Endometrial microvascular endothelial cells (primary cell): ENCODE results near the gene CHST12. TPM values are rescaled to one million over a fixed set of nuclear protein-coding genes. Genes with fewer than 3 reads are reported as not detected.
"Not testable (repeated sequence)": the region's sequence is repeated elsewhere in the genome, so short reads cannot be mapped to it uniquely, and the experiment has no call there.

ENCODE experiments used
- in situ Hi-C: cut with HindIII; loops from 2 replicates; pipeline ENCODE4 v1.10.0; 2017; ENCODE audit warnings: low sequenced_read_pairs, low pct_unique_long_range_greater_than_20kb; ENCODE audit errors: inconsistent ontology term
- total RNA-seq: library from RNA; depleted of rRNA; stranded (reverse); fragments of >200 nt; gene quantifications from one replicate; pipeline ENCODE4 v1.2.3, GENCODE V29; 2015; ENCODE audit errors: inconsistent ontology term

The CHST12 gene
- total RNA-seq, 1 donor from 2014 or later = 11.9 TPM

- in situ Hi-C loops = no loop called here
Measured at GRCh38 chr7:2398506-2398905, 4.9 kb upstream of the CHST12 start.

DNA sequence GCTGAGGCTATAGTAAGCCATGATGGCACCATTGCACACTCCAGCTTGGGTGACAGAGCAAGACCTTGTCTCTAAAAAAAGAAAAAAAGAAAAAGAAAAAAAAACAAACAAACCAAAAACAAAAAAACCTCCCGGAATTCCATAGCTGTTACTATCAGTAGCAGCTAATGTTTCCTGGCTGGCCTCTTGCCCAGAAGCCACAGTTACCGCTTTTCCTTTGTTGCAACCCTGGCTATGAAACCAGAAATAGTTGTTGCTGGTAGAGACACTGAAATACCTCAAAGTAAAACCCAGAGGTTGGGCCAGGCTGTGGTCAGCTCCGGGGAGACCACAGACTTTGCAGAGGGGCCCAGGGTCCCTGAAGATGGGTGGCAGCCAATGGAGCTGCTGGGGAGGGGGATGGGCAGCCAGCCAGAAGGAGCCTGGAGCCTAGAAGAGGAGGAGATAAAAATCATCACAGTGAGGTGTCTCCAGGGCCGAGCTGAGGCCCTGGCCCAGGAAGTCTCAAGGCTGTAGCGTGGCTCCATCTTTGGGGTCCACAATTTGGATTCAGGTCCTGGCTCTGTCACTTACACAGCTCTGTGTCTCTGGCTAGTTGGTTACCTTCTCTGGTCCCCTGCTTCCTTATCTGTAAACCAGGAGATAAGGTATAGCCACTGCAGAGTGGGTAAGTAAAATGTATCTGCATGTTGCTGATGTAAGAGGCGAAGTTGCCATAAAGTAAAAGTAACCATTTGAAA lies 3.4 kb upstream of the CHST12 start:
- in situ Hi-C loops = no loop called here

DNA sequence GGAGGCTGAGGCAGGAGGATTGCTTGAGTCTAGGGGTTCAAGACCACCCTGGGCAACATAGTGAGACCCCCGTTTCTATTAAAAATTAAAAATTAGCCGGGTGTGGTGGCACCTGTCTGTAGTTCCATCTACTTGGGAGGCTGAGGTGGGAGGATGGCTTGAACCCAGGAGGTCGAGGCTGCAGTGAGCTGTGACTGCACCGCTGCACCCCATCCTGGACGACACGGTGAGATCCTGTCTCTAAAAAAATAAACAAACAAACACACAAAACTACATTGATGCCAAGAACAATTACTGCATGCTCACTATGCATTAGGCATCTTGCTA lies 761 bp upstream of the CHST12 start:
- in situ Hi-C loops = no loop called here

- in situ Hi-C loops = no loop called here
Measured at GRCh38 chr7:2403718-2404648, 572 bp downstream of the CHST12 start.

- in situ Hi-C loops = no loop called here
Measured at GRCh38 chr7:2404714-2405119, 1.3 kb downstream of the CHST12 start.

DNA sequence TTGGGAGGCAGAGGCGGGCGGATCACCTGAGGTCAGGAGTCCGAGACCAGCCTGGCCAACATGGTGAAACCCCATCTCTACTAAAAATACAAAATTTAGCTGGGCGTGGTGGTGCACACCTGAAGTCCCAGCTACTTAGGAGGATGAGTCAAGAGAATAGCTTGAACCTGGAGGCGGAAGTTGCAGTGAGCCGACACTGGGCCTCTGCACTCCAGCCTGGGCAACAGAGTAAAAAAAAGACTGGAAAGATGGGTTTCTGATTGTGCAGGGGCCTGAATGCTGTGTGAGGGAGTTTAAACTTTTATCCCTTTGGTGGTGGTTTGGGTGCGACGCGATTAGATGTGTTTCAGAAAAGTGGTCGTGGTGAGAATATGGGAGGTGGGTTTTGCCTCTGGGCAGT lies 1.8 kb downstream of the CHST12 start:
- in situ Hi-C loops = no loop called here

DNA sequence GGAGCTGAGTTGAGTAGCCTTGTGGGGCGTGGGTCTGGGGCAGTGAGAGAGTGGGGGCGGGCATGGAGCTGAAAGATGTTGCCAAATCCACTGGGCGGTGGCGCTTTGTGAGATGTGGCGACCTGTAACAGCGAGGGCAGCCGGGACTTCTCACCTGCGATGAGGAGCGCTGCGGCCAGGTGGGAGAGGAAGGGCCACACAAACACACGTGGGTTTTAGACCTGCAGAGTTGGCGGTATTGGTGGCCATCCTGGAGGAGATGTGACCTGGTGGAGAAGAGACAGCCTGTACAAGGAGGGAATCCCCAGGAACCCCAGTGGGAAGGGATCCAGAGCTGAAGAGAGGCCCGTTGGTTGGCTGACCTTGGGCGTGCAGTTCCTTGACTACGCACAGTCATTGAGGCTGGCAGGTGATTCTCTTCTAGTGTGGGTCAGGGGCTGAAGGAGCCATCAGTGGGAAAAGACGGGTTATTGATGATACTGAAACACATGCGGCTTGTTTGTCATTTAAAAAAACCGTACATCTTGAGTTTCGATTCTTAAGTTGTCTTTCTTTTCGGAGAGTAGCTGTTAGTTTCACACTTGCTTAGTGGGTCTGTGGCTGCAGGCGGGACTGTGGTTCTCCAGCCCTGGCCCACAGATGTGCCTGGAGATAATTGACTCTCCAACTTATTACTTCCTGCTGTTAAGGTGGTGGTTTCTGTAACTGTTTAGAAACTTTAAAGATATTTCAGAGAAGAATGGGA lies 2.4 kb downstream of the CHST12 start:
- in situ Hi-C loops = no loop called here

DNA sequence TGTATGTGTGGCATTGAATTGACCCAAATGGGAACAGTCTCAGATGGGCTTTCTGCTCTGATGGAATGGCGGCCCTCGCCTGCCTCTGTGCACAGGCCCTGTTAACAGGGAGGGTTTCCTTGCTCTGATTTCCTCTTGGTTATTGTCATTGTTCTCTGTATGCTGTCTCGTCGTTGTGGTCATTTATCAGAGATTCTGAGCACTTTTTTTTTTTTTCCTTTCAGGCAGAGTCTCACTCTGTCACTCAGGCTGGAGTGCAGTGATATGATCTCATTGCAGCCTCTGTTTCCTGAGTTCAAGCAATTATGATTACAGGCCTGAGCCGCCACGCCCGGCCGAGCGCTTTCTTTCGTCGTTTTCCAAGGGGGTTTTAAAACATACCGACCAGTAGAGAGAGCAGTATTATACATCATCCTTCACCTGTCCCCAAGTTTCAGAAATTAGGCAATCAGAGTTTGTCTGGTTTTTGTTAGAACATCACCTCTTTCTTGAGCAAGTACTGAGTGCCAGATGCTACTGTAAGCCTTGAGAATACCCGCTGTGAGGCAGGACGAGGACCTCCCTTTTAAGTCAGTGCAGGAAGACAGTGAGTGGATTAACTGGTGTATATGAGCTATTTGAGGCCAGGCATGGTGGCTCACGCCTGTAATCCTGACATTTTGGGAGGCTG lies 6.5 kb downstream of the CHST12 start:
- in situ Hi-C loops = no loop called here

DNA sequence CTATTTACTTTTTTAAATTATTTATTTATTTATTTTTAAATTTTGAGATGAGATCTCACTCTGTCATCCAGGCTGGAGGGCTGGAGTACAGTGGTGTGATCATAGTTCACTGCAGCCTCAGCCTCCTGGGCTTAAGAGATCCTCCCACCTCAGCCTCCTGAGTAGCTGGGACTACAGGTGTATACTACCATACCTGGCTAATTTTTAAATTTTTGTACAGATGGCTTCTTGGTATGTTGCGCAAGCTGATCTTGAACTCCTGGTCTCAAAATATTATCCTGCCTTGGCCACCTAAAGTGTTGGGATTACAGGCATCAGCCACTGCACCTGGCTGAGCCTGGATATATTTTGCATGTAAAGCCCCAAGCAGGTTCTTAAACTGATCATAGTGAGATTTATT lies 7.6 kb downstream of the CHST12 start:
- in situ Hi-C loops = no loop called here

DNA sequence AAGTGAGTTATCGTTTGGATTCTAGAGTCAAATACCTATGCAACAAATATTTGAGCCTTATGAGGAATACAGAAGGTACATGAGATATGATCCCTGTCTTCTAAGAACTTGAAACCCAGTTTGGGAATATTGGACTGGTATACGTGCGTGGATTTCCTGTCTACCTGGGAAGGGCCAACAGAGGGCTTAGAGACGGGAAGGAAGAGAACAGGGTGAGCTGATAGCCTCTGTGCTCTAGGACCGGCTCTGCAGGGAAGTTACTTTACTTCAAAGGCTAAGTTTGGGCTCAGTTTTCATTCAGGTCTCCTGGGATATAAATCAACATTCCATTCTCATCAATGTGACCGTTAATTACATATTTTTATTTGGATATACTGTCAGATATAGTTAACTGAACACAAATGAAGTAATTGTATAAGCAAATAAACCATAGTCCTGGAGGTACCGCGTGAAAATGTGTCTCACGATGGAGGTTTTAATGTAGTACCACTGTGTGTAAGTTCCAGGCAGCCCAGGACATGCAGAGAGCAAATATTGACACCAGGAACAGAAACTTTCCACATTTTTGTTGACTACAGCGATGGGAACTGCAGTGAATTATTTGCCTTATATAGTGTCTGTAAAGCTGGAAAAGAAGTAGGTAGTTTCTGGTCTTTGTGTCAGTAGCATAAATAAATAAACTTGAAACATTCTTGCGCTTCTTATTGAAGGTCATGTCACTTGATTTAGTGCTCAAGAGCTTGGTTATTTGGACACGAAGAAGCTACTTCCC lies 8.6 kb downstream of the CHST12 start:
- in situ Hi-C loops = no loop called here

DNA sequence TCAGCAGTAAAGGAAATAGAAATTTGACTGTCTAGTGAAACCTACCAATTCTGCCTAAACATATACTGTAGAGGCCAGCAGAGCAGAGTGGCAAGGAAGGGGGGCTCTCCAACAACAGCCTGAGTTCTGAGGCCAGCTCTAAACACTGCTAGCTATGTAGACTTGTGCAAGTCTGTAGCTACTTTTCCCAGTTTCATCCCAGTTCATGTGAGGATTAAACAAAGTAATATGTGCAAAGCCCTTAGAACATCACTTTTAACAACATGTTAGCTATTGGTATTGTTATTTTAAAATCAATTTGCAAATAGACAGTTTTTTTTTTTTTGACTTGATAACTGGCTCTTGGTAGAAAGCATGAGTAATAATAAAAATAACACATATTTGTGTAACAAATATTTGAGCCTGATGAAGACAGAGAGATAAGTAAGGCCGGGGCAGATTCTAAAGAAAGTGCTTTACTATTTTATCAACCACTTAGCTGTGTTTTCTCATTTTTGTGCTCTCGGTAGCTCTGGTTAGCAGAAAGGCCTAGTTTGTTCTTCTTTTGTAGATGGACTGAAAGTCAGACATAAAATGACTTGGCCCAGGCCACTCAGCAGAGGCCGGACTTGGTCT lies 9.3 kb downstream of the CHST12 start:
- in situ Hi-C loops = no loop called here

GRCh38 chr7:2416063-2416462 lies 12.7 kb downstream of the CHST12 start:
- in situ Hi-C loops = no loop called here

GRCh38 chr7:2416650-2417049 lies 13.2 kb downstream of the CHST12 start:
- in situ Hi-C loops = no loop called here

DNA sequence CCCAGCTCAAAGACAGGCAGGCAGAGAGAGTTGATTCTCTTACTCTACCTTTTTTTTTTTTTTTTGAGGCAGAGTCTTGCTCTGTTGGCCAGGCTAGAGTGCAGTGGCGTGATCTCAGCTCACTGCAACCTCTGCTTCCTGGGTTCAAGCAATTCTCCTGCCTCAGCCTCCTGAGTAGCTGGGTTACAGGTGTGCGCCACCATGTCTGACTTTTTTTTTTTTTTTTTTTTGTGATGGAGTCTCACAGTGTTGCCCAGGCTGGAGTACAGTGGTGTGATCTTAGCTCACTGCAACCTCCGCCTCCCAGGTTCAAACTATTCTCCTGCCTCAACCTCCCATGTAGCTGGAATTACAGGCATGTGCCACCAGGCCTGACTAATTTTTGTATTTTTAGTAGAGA lies 13.8 kb downstream of the CHST12 start:
- in situ Hi-C loops = not testable (repeated sequence)

GRCh38 chr7:2417981-2418481 lies 14.6 kb downstream of the CHST12 start:
- in situ Hi-C loops = no loop called here

- in situ Hi-C loops = no loop called here
Measured at GRCh38 chr7:2420216-2420933, 17.0 kb downstream of the CHST12 start.

GRCh38 chr7:2421943-2422310 lies 18.5 kb downstream of the CHST12 start:
- in situ Hi-C loops = no loop called here
